GM18870 (cell line): Measurements from ENCODE around the gene CWC27.

Experiments
- ATAC-seq: cut with Tn5 transposase; IDR thresholded peaks from one replicate; pipeline ENCODE4 v1.9.1; 2021; ENCODE audit warnings: moderate library complexity; ENCODE audit not compliant: unreplicated experiment

The CWC27 gene

DNA sequence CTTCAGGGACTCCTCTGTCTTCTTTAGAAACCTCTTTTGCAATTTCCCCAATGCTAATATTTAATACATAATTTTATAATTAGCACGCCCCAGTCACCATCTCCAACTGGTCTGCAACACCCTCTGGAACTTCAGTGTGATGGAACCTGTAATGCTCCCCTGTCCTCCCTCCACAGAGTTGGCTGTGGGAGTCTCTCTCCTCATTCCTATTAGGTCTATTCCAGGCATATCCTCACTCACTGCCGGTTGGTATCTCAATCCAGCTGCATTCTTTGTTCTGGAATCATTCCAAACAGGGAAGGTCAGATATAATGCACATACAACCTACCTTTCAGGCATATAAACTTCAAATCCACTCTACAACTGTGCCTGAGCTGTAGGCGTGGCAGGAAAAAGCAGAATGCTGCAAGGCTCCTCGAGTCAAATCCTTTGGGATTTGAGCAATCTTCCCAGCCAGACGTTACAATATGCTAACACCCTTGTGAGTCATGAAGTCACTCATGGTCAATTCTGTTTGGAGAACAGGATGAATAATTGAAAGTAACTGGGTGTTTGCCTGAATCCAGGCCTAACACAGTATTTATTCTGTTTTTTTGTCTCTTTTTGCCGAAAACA lies 293.8 kb downstream of the CWC27 start:
- no peak for ATAC-seq

DNA sequence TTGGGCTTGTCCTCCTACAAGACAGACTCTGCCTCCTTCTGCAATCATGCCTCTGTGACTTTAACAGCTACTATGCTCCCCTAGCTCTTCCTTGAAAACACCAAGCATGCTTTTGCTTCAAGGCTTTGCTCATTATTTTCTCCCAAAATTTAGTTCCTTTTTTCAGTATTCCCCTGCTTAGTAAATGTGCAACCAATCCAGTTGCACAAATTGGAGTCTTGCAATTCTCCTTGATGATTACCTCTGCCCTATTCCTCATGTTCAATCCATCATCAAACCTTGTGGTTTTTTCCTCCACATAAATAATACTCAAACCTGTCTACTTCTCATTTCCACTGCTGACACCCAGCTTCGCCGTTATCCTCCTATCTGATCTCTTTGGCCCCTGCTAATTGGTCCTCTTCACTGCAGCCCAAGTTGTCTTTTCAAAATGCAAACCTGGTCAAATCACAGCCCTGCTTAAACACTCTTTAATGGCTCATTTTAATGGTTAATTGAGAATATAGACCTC lies 296.3 kb downstream of the CWC27 start:
- no peak for ATAC-seq

GRCh38 chr5:65066387-65067146 lies 297.8 kb downstream of the CWC27 start:
- peak; percentile 90 for ATAC-seq

DNA sequence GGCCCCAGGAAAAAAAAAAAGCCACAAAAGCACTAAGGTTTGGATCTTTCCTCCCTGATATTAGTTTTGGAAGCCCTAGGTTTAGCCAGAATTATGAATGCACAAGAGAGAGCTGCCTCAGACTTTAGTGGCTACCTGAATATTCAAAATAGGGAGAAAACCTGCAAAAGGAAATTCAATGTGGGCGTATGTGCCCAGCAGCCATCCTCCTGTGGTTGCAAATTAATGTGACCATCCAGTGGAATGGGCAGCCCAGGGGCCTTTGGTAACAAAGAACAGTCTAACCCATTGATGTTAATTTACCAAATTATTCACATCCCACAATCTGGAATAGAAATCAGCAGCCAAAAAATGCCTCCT lies 298.4 kb downstream of the CWC27 start:
- ATAC-seq, result no peak
